Measurements from ENCODE around the gene CRYAB. TPM values are rescaled to one million over a fixed set of nuclear protein-coding genes. Genes with fewer than 3 reads are reported as not detected.
A peak's percentile ranks its signal among the peaks of the same experiment; 100 is the strongest.

CRYAB gene
- total and polyA plus RNA-seq, 9 donors: 22.7 to 301 (median 72.5) TPM

GRCh38 chr11:111870886-111871692 lies 40.5 kb downstream of the CRYAB start, which contains the start of gene ALG9:
TSS of gene ALG9 (minus strand) at chr11:111871581. CDS start at chr11:111871482, 99 bp downstream.
- TF ChIP-seq POLR2A (IDR thresholded peaks at IDR 0.05) (no peak), CTCF (IDR thresholded peaks at IDR 0.05) (no peak), EP300 (IDR thresholded peaks at IDR 0.05) (no peak)
- WGBS, 3 donors: 0 to 1% (median 0%) methylated on average over 26 to 51 of the region's 51 CpGs

GRCh38 chr11:111870522-111870885 lies 41.1 kb downstream of the CRYAB start:
- intact Hi-C loops (cut with DNase I): loop anchor here in 3 of 4 donors (5.0 to 10.0 kb wide), 3 partner anchors 107 to 214 kb away; partner anchors contain the start of genes SDHD (in 1 of the 3) and TIMM8B (in 1 of the 3)
- Histone ChIP-seq H3K27me3 (no peaks in the 10 kb centered on the region), H3K4me3 (peak overlapping the region; percentile 94), H3K4me1 (ENCODE audit: insufficient read depth) (peaks cover 3% of the 10 kb centered on the region), H3K27ac (peak overlapping the region in 1 of 2 donors; percentile 85), H3K9me3 (no peaks in the 10 kb centered on the region), H3K36me3 (no peaks in the 10 kb centered on the region)
- DNase-seq: no peak
- no peak for TF ChIP-seq CTCF (IDR thresholded peaks at IDR 0.05)
- TF ChIP-seq POLR2A (IDR thresholded peaks at IDR 0.05): no peak
- no peak for TF ChIP-seq EP300 (IDR thresholded peaks at IDR 0.05)

More at GRCh38 chr11:111870886-111871692, 40.5 kb downstream of the CRYAB start, which contains the start of gene ALG9:
- peak within 1 kb of the TSS; percentile 94 for H3K4me3 ChIP-seq
- H3K27me3 ChIP-seq: no peaks in the 10 kb centered on the region
- peaks cover 3% of the 10 kb centered on the region for H3K4me1 ChIP-seq (ENCODE audit: insufficient read depth)
- DNase-seq: peak; percentile 86 to 93 (median 89)
- H3K27ac ChIP-seq: peak within 1 kb of the TSS; percentile 47 to 85
- H3K36me3 ChIP-seq: no peaks in the 10 kb centered on the region
- no peaks in the 10 kb centered on the region for H3K9me3 ChIP-seq
- intact Hi-C loops (cut with DNase I): loop anchor here in 3 of 4 donors (5.0 to 10.0 kb wide), 3 partner anchors 106 to 214 kb away; partner anchors contain the start of genes SDHD (in 1 of the 3) and TIMM8B (in 1 of the 3)

GRCh38 chr11:111870113-111870512 lies 41.5 kb downstream of the CRYAB start:
- Histone ChIP-seq H3K4me3 (no peak overlapping the region), H3K27ac (no peak overlapping the region), H3K27me3 (no peaks in the 10 kb centered on the region), H3K36me3 (no peaks in the 10 kb centered on the region), H3K4me1 (ENCODE audit: insufficient read depth) (peaks cover 3% of the 10 kb centered on the region), H3K9me3 (no peaks in the 10 kb centered on the region)
- TF ChIP-seq CTCF (IDR thresholded peaks at IDR 0.05) (no peak), POLR2A (IDR thresholded peaks at IDR 0.05) (no peak), EP300 (IDR thresholded peaks at IDR 0.05) (no peak)
- intact Hi-C loops (cut with DNase I): loop anchor here in 3 of 4 donors (5.0 to 10.0 kb wide), 3 partner anchors 107 to 215 kb away; partner anchors contain the start of genes SDHD (in 1 of the 3) and TIMM8B (in 1 of the 3)
- DNase-seq: no peak
- WGBS, 3 donors: 89 to 97% (median 89%) methylated on average over 1 of the region's 1 CpG

DNA sequence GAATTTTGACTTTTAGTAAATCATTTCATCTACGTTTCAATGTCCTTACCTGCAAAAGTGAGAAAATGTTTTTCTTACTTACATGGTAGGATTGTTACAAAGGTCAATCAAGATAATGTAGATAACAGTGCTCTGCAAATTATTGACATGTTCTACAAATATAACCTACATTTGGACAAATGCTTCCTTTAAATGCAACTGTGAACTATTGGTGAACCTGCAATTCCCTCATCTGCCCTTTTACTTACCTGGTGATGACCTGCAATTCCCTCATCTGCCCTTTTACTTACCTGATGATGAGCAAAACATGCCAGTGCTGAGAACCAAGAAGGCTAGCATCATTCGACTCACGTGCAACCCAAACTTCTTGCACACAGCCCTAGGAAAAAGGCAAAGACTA lies 51.3 kb downstream of the CRYAB start:
- H3K27ac ChIP-seq: no peak overlapping the region
- no peaks in the 10 kb centered on the region for H3K9me3 ChIP-seq
- WGBS, 3 donors: 92 to 97% (median 95%) methylated on average over 3 of the region's 3 CpGs
- intact Hi-C loops (cut with DNase I): no loop called here
- H3K4me3 ChIP-seq: no peak overlapping the region
- H3K4me1 ChIP-seq (ENCODE audit: insufficient read depth): no peaks in the 10 kb centered on the region
- H3K27me3 ChIP-seq: no peaks in the 10 kb centered on the region
- DNase-seq: no peak
- no peaks in the 10 kb centered on the region for H3K36me3 ChIP-seq
- TF ChIP-seq EP300 (IDR thresholded peaks at IDR 0.05): no peak
- TF ChIP-seq POLR2A (IDR thresholded peaks at IDR 0.05): no peak
- no peak for TF ChIP-seq CTCF (IDR thresholded peaks at IDR 0.05)

Small RNAs within 50 kb of the gene (small RNA-seq; reads per million reads assigned to genes)
- gene C11orf52 (not detected), gene GNG5P3 (not detected), gene RNA5SP351 (not detected), gene RPL37AP8 (not detected)

Other genes with a start within 250 kb of the CRYAB start
- 10 to 100 TPM; 17.3 to 36.4 (median 25.9) TPM for gene PPP2R1B, start 145.4 kb downstream of the CRYAB start, total RNA-seq
- gene PPP2R1B, start 145.4 kb downstream of the CRYAB start, polyA plus RNA-seq: 10 to 100 TPM in 1 of 2 donors, 1 to 10 TPM in 1; 9.8 to 20.4 TPM
- gene ALG9, start 40.2 kb downstream of the CRYAB start, total RNA-seq: 10 to 100 TPM; 24.4 to 39.9 (median 29.3) TPM
- gene ALG9, start 40.2 kb downstream of the CRYAB start, polyA plus RNA-seq: 10 to 100 TPM; 12.0 to 43.5 TPM
- 1 to 10 TPM; 1.3 to 2.9 (median 1.8) TPM for gene FDXACB1, start 32.6 kb downstream of the CRYAB start, total RNA-seq
- 1 to 10 TPM; 1.4 to 2.8 TPM for gene FDXACB1, start 32.6 kb downstream of the CRYAB start, polyA plus RNA-seq
- 10 to 100 TPM; 11.6 to 40.9 (median 21.4) TPM for gene CFAP68, start 32.2 kb downstream of the CRYAB start, total RNA-seq
- gene CFAP68, start 32.2 kb downstream of the CRYAB start, polyA plus RNA-seq: 10 to 100 TPM; 28.6 to 70.1 TPM
- 10 to 100 TPM in 1 of 7 donors, 1 to 10 TPM in 4, under 1 TPM in 1, not detected in 1; 0.34 to 10.3 (median 7.6) TPM for gene HSPB2, start 964 bp upstream of the CRYAB start, total RNA-seq
- gene HSPB2, start 964 bp upstream of the CRYAB start, polyA plus RNA-seq: 10 to 100 TPM in 1 of 2 donors, 1 to 10 TPM in 1; 5.0 to 11.8 TPM
- gene C11orf52, start 7.1 kb upstream of the CRYAB start, total RNA-seq: 1 to 10 TPM in 6 of 7 donors, not detected in 1; 1.3 to 5.9 (median 1.9) TPM
- gene C11orf52, start 7.1 kb upstream of the CRYAB start, polyA plus RNA-seq: 1 to 10 TPM; 2.4 to 3.7 TPM
- 10 to 100 TPM; 17.0 to 25.4 (median 23.7) TPM for gene DIXDC1, start 25.6 kb upstream of the CRYAB start, total RNA-seq
- gene DIXDC1, start 25.6 kb upstream of the CRYAB start, polyA plus RNA-seq: 10 to 100 TPM; 10.3 to 37.9 TPM
- 10 to 100 TPM; 10.8 to 26.4 (median 19.9) TPM for gene DLAT, start 113.6 kb upstream of the CRYAB start, total RNA-seq
- 10 to 100 TPM; 11.1 to 27.8 TPM for gene DLAT, start 113.6 kb upstream of the CRYAB start, polyA plus RNA-seq
- gene PIH1D2, start 162.2 kb upstream of the CRYAB start, total RNA-seq: 1 to 10 TPM in 6 of 7 donors, under 1 TPM in 1; 0.83 to 8.6 (median 2.4) TPM
- gene PIH1D2, start 162.2 kb upstream of the CRYAB start, polyA plus RNA-seq: 1 to 10 TPM in 1 of 2 donors, under 1 TPM in 1; 0.94 to 2.3 TPM
- gene NKAPD1, start 162.5 kb upstream of the CRYAB start, total RNA-seq: 10 to 100 TPM; 11.4 to 23.1 (median 17.2) TPM
- gene NKAPD1, start 162.5 kb upstream of the CRYAB start, polyA plus RNA-seq: 10 to 100 TPM; 18.8 to 48.2 TPM
- 10 to 100 TPM; 21.8 to 45.7 (median 31.4) TPM for gene TIMM8B, start 175.0 kb upstream of the CRYAB start, total RNA-seq
- gene TIMM8B, start 175.0 kb upstream of the CRYAB start, polyA plus RNA-seq: 10 to 100 TPM; 53.3 to 71.1 TPM
- 10 to 100 TPM; 64.9 to 85.9 (median 83.2) TPM for gene SDHD, start 175.1 kb upstream of the CRYAB start, total RNA-seq
- gene SDHD, start 175.1 kb upstream of the CRYAB start, polyA plus RNA-seq: 10 to 100 TPM; 85.1 to 98.4 TPM

Measured in ovary (tissue), 9 donors.